GM19238 (cell line): ENCODE data around the gene GLTP.
"Not testable (repeated sequence)": the region's sequence is repeated elsewhere in the genome, so short reads cannot be mapped to it uniquely, and the experiment has no call there.

ENCODE experiments used
- DNase-seq: peaks from one replicate; pipeline ENCODE4 v3.0.0; 2011; ENCODE audit warnings: low spot score; ENCODE audit not compliant: insufficient read length

The GLTP gene

GRCh38 chr12:109878247-109878625, 2.1 kb downstream of the GLTP start:
- no peak for DNase-seq

GRCh38 chr12:109877504-109878246, 2.7 kb downstream of the GLTP start:
- DNase-seq, result no peak

GRCh38 chr12:109876406-109876805, 3.9 kb downstream of the GLTP start:
- DNase-seq, result no peak

DNA sequence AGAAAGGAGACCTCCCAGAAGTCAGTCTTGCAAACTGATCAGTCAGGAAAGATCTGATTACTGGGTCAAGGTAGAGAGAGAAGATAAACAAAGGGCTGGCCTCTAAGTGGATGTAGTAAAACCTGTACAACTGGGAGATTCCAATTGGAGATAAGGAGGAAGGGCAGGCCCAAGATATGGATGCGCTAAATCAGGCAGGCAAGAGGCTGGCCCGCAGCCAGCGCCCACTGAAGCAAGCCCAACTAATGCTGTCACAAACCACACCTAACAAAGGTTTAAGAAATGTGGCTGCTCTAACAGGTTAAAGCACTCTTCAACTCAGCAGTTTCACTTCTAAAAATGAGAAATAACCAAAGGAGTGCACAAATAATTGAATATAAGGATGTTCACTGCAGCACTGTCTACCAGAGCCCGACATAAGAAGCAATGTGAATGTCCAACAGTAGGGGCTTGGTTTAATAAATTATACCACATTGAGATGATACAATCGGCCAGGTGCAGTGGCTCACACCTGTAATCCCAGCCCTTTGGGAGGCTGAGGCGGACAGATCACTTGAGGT, 4.7 kb downstream of the GLTP start:
- no peak for DNase-seq

DNA sequence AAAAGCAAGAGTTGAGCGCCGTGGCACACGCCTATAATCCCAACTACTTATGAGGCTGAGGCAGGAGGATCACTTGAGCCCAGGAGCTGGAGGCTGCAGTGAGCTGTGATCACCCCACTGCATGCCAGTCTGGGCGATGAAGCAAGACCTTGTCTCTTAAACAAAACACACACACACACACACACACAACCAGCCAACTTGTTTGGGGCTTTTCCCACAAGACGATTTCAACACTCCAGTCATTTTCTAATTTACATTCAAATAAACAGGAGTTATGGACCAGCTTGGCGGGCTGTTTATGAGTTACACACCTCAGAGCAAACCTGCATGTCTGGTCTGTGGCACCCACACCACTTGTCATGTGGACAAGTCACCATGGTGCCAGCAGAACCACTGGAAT, 6.7 kb downstream of the GLTP start:
- DNase-seq, result no peak

GRCh38 chr12:109871668-109872314, 8.6 kb downstream of the GLTP start:
- DNase-seq, result no peak

DNA sequence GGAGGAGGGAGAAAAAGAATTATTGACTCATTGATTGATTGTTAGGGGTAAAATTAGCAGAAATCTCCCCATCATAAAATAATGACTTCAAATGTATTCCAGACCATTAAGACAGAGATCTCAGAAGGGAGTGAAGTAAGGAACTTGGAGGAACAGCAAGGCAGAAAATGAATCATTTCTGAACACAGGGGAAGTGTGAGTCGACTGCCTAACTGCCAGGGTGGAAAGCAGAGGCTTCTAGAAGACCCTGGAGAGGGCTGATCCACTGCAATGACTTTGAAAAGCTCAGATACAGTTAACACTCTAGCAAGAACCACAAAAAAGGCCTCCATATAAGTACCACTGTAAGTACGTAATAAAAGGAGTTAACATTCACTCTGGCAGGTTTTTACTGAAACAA, 9.7 kb downstream of the GLTP start:
- DNase-seq, result no peak

DNA sequence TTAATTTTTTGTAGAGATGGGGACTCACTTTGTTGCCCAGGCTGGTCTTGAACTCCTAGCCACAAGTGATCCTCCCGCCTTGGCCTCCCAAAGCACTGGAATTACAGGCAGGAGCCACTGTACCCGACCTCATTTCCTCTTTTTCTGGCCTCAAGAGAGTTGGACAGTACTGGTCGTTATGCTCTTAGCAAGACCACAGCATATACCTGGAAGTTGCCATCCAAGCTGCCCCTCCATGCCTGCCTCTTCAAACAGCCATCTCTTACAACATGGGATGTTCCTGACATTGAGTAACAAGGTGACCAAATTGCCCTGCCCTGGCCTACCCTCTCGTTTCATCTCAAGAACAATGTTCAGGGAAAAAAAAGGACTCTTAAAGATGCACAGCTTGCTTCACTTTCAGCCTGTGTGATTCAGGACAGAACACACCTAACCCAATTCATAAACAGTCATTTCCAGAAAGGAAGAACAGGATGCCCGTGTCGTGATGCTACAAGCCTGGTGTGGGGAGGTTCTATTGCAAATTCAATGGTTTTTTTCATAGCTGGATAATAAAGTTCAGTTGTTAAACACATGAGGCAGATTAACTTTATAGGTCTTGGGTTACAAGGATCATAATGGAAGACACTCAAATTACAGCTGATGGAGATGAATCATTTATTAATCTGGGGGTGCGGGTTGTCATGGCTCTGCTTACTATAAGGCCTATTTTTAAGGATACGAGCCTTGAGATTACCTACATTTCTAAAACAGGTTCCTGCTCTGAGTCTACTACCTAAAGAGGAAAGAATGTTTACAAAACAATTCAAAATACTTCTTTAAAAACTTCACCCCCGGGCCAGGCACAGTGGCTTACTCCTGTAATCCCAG, 11.9 kb downstream of the GLTP start:
- DNase-seq, result no peak

DNA sequence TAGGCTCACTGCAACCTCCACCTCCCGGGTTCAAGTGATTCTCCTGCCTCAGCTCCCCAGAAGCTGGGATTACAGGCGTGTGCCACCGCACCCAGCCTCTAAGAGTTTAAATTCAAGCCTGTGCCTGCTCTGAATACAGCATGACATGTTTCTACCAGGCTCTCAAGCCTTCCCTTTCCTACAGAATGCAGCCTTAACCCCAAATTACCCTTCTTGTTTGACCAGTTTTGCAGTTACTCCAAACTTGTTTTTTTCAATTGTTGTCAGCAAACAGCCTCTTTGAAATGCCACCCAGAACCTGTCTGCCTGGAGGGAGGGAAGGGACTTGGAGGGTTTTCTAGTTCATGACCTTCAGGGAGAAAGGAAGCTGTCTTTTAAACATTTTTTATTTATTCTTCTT, 15.4 kb downstream of the GLTP start:
- DNase-seq, result no peak

DNA sequence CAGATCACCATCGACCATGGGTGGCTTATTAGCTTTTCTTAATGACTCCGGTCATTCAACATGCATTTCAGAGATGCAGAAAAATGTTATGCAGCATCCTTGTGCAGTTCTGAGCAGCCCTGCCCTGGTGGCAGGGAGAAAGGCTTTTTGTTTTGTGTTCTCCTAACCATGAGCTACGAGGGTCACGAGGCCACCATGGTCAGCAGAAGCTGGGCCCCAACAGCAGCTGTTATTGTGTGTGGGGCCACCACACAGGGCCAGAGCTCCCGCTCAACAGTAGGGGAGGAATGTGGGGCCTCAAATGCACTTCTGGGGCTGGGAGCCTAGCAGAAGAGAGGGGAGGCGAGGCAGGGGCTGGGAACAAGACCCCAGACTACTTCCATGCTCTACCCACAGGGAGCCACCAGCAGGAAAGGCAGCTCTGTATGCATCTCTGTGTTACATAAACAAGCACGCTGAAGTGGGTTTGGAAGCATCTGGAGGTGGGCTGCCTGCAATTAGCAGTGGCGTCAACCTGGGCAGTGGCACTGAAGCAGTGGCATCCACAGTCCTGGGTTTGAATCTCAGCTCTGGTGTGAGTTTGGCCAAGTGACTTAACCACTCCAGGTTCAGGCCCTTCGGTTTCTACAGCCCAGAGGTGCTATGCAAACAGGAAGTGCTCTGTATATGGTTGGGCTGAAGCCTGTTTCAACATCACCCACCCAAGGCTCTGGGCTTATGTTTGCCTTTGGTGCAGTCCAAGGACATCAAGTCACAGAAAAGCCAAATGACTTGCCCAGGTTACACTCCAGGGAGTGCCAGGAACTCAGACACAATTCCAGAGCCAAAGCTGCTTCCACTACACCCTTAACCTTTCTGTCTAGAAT, 16.3 kb downstream of the GLTP start:
- DNase-seq, result no peak

DNA sequence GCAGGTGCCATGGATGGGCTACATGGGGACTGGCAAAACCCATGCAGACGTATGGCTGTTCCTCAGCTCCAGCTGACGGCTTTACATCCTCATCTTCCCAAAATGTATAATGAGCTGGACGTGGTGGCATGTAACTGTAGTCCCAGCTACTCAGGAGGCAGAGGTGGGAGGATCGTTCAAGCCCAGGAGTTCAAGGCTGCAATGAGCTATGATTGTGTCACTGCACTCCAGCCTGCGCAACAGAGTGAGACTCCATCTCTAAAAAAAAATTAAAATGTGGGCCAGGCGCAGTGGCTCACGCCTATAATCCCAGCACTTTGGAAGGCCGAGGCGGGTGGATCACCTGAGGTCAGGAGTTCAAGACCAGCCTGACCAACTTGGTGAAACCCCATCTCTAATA, 17.9 kb downstream of the GLTP start:
- DNase-seq, result not testable (repeated sequence)

DNA sequence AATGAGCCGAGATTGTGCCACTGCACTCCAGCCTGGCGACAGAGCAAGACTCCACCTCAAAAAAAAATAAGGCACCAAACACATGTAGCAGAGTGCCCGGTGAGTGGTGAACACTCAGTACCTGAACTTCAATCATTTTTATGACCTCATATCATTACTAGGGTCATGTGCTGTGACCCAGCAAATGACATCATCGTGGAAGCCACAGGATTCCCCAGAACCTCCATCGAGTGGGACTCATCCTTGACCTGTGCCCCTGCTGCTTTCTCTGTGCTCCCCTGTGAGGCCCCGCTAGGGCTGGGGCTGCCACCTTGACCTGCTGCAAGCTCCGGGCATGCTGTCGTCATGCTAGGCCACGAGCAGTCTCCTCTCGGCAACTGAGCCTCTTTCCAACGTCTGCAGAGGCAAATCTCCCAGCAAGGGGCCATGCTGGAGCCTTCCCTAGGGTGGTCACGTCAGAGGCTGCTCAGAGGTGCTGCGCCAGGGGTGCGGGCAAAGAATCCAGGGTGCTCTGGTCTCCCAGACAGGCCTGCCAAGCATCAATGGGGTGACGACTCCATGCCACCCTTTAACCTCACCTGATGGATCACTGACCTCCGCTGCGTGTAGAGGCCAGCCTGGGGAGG, 18.5 kb downstream of the GLTP start:
- DNase-seq, result no peak

GRCh38 chr12:109860977-109861376, 19.4 kb downstream of the GLTP start:
- no peak for DNase-seq

GRCh38 chr12:109858764-109859163, 21.6 kb downstream of the GLTP start:
- DNase-seq, result no peak

DNA sequence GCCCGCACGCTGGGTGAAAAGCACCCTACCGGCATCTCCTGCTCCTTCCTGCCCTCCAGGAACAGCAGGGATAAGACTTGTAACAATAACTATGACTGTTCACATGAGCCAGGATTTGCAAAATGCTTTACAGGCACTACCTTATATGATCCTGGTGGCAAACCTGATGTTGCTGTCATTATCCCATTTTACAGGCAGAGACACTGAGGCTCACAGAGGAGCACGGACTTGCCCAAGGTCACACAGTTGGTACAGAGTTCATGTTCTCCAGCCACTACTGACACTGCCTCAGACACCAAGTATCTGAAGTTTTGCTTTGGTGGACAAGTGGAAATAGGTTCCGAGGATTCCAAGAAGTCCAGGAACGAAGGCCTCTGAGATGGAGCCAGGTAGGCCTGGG, 22.6 kb downstream of the GLTP start:
- DNase-seq, result no peak

DNA sequence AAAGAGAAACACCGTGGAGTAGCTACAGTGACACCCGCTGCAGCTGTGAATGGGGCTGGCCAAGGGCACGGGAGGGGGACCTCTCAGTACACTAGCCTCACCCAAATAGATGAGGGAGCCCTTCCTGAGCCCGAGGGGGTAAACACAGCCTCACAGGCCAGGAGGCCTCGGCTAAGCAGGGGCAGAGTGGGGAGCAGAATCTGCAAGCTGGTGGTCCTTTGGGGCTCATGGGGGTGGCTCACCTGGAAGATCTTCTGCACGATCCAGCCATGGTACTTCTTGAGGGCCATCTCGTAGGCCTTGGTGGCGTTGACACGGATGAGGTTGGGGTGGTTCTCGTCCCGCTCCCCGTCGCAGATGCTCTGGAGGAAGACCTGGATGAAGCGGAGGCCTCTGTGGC, 25.0 kb downstream of the GLTP start:
- DNase-seq, result no peak

DNA sequence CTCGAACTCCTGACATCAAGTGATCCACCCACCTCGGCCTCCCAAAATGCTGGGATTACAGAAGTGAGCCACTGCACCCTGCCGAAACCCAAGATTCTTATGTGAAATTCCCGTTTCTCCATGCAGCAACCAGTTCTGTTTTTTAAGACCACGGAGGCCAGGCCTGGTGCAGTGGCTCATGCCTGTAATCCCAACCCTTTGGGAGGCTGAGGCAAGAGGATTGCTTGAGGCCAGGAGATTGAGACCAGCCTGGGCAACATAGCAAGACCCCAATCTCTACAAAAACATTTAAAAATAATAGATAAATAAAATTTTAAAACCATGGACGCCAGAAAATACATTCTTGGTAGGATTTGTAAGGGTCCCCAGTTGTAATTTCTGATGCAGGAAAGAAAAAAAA, 29.8 kb downstream of the GLTP start:
- not testable (repeated sequence) for DNase-seq

DNA sequence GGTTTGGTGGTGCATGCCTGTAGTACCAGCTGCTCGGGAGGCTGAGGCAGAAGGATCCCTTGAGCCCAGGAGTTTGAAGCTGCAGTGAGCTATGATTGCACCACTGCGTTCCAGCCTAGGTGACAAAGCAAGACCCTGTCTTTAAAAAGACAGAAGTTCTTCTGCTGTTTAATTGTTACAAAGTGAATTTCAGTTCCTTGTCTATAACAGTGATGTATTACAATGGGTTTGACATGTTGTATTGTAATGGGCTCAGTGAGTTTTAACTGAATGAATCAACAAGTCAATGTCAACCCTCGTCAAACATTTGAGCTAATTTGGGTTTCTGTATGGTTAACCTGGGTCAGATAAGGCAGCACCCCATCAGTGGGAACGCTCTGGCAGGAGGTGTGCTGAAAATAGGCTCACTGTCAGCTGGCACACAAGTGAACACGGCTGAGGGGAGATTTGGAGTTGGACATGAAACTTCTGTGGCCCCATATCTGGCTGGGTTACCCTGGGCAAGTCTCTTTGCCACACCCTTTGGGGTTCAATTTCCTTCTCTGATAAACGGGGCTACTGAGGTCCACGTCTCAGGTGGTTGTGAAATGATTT, 33.1 kb downstream of the GLTP start:
- DNase-seq, result no peak

GRCh38 chr12:109845824-109846205, 34.5 kb downstream of the GLTP start:
- no peak for DNase-seq
